HL-60 (cell line): ENCODE data around the gene OLAH.
"Not testable (repeated sequence)": the region's sequence is repeated elsewhere in the genome, so short reads cannot be mapped to it uniquely, and the experiment has no call there.

ENCODE experiments used
- DNase-seq, 2 experiments: peaks; one replicate each; pipeline ENCODE4 v3.0.0-alpha.2; 2010 to 2020; ENCODE audit warnings: low read depth in 1 of 2, low spot score in 1 of 2
- H3K27ac ChIP-seq: fragments of 250-450 bp; sonication (Bioruptor Pico); replicated peaks from 2 replicates; pipeline ENCODE4 v1.5.1; 2020; ENCODE audit warnings: mild to moderate bottlenecking, moderate library complexity
- H3K27me3 ChIP-seq: fragments of 250-450 bp; sonication (Bioruptor Pico); 2 replicates; pipeline ENCODE4 v1.5.1; 2021; ENCODE audit warnings: mild to moderate bottlenecking, moderate library complexity; ENCODE audit not compliant: insufficient read depth, poor library complexity, severe bottlenecking
- H3K4me3 ChIP-seq: replicated peaks from 2 replicates; pipeline ENCODE4 v1.5.1; 2011; ENCODE audit warnings: mild to moderate bottlenecking, control low read depth, low read length; ENCODE audit not compliant: insufficient read depth
- CTCF ChIP-seq: IDR thresholded peaks from one replicate; pipeline ENCODE4 v1.5.1; 2011; ENCODE audit warnings: low read length, control low read depth, inconsistent platforms; ENCODE audit not compliant: insufficient read depth
- GABPA ChIP-seq: IDR thresholded peaks from 2 replicates; pipeline ENCODE4 v1.6.1; 2012; ENCODE audit warnings: low read depth
- POLR2AphosphoS5 ChIP-seq: IDR thresholded peaks from 2 replicates; pipeline ENCODE4 v1.6.1; 2012; ENCODE audit warnings: low read depth
- REST ChIP-seq: IDR thresholded peaks from 2 replicates; pipeline ENCODE4 v1.6.1; 2012; ENCODE audit warnings: low read depth; ENCODE audit not compliant: insufficient replicate concordance
- SPI1 ChIP-seq: IDR thresholded peaks from 2 replicates; pipeline ENCODE4 v1.6.1; 2012; ENCODE audit warnings: low read depth, mild to moderate bottlenecking, borderline replicate concordance
- long read RNA-seq: library from polyadenylated mRNA; unstranded; transcript quantifications from one replicate; pipeline ENCODE4 v2.0.0, GENCODE V29; 2020

The OLAH gene
- long read RNA-seq, partial matches to known transcripts: 0 of 1 reads
- long read RNA-seq, other reads (novel, unspliced or antisense): 0 of 1 reads

- H3K4me3 ChIP-seq: no peak within 1 kb of the TSS
- no peaks in the 10 kb centered on the region for H3K27me3 ChIP-seq
- no peak for DNase-seq
- no peak within 1 kb of the TSS for H3K27ac ChIP-seq
- TF ChIP-seq CTCF: no peak
- no peak for TF ChIP-seq GABPA
- TF ChIP-seq SPI1: no peak
- no peak for TF ChIP-seq POLR2AphosphoS5
- TF ChIP-seq REST: no peak
Observed at GRCh38 chr10:15043674-15044073, at the start of gene OLAH. Gene OLAH (plus strand): TSS chr10:15043943. CDS start chr10:15047289, 3,346 bp downstream.

GRCh38 chr10:14995964-14996565 is 47.7 kb upstream of the OLAH start:
- H3K27me3 ChIP-seq: no peaks in the 10 kb centered on the region
- H3K4me3 ChIP-seq: no peak overlapping the region
- no peak overlapping the region for H3K27ac ChIP-seq
- TF ChIP-seq CTCF: no peak
- TF ChIP-seq SPI1: no peak
- no peak for TF ChIP-seq POLR2AphosphoS5
- TF ChIP-seq GABPA: no peak
- no peak for DNase-seq

- not testable (repeated sequence) for H3K4me3 ChIP-seq, H3K27me3 ChIP-seq, H3K27ac ChIP-seq, DNase-seq
Observed at GRCh38 chr10:15013530-15013929, 30.2 kb upstream of the OLAH start.

- Histone ChIP-seq H3K27ac (no peak overlapping the region), H3K4me3 (no peak overlapping the region), H3K27me3 (no peaks in the 10 kb centered on the region)
- TF ChIP-seq SPI1 (no peak), CTCF (no peak), GABPA (no peak), POLR2AphosphoS5 (no peak), REST (no peak)
- DNase-seq: no peak
Observed at GRCh38 chr10:15015451-15015850, 28.3 kb upstream of the OLAH start.

- not testable (repeated sequence) for H3K4me3 ChIP-seq, H3K27ac ChIP-seq, DNase-seq, H3K27me3 ChIP-seq
Observed at GRCh38 chr10:15020966-15021365, 22.8 kb upstream of the OLAH start.

GRCh38 chr10:15023079-15023478 is 20.7 kb upstream of the OLAH start:
- H3K27ac ChIP-seq, H3K27me3 ChIP-seq, H3K4me3 ChIP-seq, DNase-seq: not testable (repeated sequence)

GRCh38 chr10:15024017-15025004 is 19.4 kb upstream of the OLAH start:
- H3K27ac ChIP-seq, DNase-seq, H3K27me3 ChIP-seq, H3K4me3 ChIP-seq: not testable (repeated sequence)
